Endothelial cell of umbilical vein (primary cell): Measurements from ENCODE around the gene LDLRAD3. TPM values are rescaled to one million over a fixed set of nuclear protein-coding genes. Genes with fewer than 3 reads are reported as not detected.

ENCODE experiments used
- BruUV-seq: library from RNA; stranded (reverse); fragments of 400-500 nt; replicated peaks from 2 replicates; lab custom pipeline; 2021; lab: Mats Ljungman, UMichigan
- CTCF ChIA-PET: fragments of 300-600, 350-600 bp; sonication (Branson Sonifier 250); formaldehyde crosslinking; loops from one replicate; lab custom pipeline; 2021; ENCODE audit warnings: antibody characterized with exemption, inconsistent platforms; lab: Charles Lee
- POLR2A ChIA-PET: fragments of 300-600, 350-600 bp; sonication (Branson Sonifier 250); formaldehyde crosslinking; loops from one replicate; lab custom pipeline; 2021; ENCODE audit warnings: antibody characterized with exemption, inconsistent platforms; lab: Charles Lee
- DNase-seq: peaks from one replicate; pipeline ENCODE4 v3.0.0-alpha.2; 2011; ENCODE audit warnings: low read depth, low spot score
- FAIRE-seq: peaks from 2 replicates; lab custom pipeline; 2011; peaks lifted over from hg19 to GRCh38; lab: Jason Lieb, UNC
- H2AFZ ChIP-seq: 2 replicates; pipeline ENCODE4 v1.6.0; 2012; ENCODE audit warnings: low read depth, low read length, control low read depth, inconsistent platforms
- H3K27ac ChIP-seq: 2 replicates; pipeline ENCODE4 v1.5.1; 2011; ENCODE audit warnings: low read depth, mild to moderate bottlenecking, control low read depth, low read length, moderate library complexity; ENCODE audit not compliant: insufficient read depth
- H3K27me3 ChIP-seq, 2 experiments: 2 replicates each; pipeline versions ENCODE4 v1.6.0 to v1.6.1; 2011; ENCODE audit warnings: low read length in 2 of 2, mixed read lengths in 1 of 2; ENCODE audit not compliant: control insufficient read depth in 2 of 2, insufficient read depth in 2 of 2
- H3K36me3 ChIP-seq, 2 experiments: 2 replicates in 1 of 2; 3 replicates in 1 of 2; pipeline ENCODE4 v1.5.1; 2011; ENCODE audit warnings: low read length in 2 of 2, mild to moderate bottlenecking in 1 of 2, moderate library complexity in 1 of 2; ENCODE audit not compliant: control insufficient read depth in 2 of 2, insufficient read depth in 2 of 2; ENCODE audit errors: extremely low read depth in 1 of 2
- H3K4me1 ChIP-seq: 3 replicates; pipeline ENCODE4 v1.5.1; 2011; ENCODE audit warnings: mild to moderate bottlenecking, low read length; ENCODE audit not compliant: control insufficient read depth, insufficient read depth; ENCODE audit errors: extremely low read depth
- H3K4me2 ChIP-seq: 2 replicates; pipeline ENCODE4 v1.6.1; 2011; ENCODE audit warnings: low read length, control low read depth, mixed read lengths; ENCODE audit not compliant: insufficient read depth
- H3K4me3 ChIP-seq, 3 experiments: fragments of 200-600 bp in 1 of 3; sonication (generic), shearing (Covaris generic) in 1 of 3; replicated peaks in 1 of 3; 2 replicates each; pipeline ENCODE4 v1.5.1; 2011 to 2016; ENCODE audit warnings: control low read depth in 3 of 3, low read length in 3 of 3, mild to moderate bottlenecking in 2 of 3, inconsistent platforms in 1 of 3, low read depth in 1 of 3, moderate library complexity in 1 of 3; ENCODE audit not compliant: insufficient read depth in 1 of 3
- H3K79me2 ChIP-seq: 2 replicates; pipeline ENCODE4 v1.6.0; 2012; ENCODE audit warnings: low read length, inconsistent platforms; ENCODE audit not compliant: control insufficient read depth, insufficient read depth
- H3K9ac ChIP-seq: replicated peaks from 2 replicates; pipeline ENCODE3; 2011; ENCODE audit warnings: low read length, control low read depth; ENCODE audit not compliant: insufficient read depth; ENCODE audit errors: extremely low read depth
- H3K9me1 ChIP-seq: replicated peaks from 3 replicates; pipeline ENCODE4 v1.6.0; 2011; ENCODE audit warnings: mild to moderate bottlenecking, low read length; ENCODE audit not compliant: control insufficient read depth, insufficient read depth; ENCODE audit errors: extremely low read depth
- H3K9me3 ChIP-seq: replicated peaks from 2 replicates; pipeline ENCODE4 v1.5.1; 2012; ENCODE audit warnings: low read length, inconsistent platforms; ENCODE audit not compliant: control insufficient read depth, insufficient read depth
- H4K20me1 ChIP-seq: replicated peaks from 2 replicates; pipeline ENCODE3; 2011; ENCODE audit warnings: mild to moderate bottlenecking, low read length; ENCODE audit not compliant: control insufficient read depth, insufficient read depth; ENCODE audit errors: extremely low read depth
- CTCF ChIP-seq, 2 donors: IDR thresholded peaks; 1 replicate in 1 of 2; 2 replicates in 1 of 2; pipeline ENCODE4 v1.5.1; 2011; ENCODE audit warnings: low read length in 2 of 2, mild to moderate bottlenecking in 2 of 2, moderate library complexity in 2 of 2, control low read depth in 1 of 2, inconsistent platforms in 1 of 2, low read depth in 1 of 2; ENCODE audit not compliant: insufficient read depth in 1 of 2; ENCODE audit errors: extremely low read depth in 1 of 2
- EZH2 ChIP-seq: IDR thresholded peaks from 2 replicates; pipeline ENCODE4 v1.6.1; 2012; ENCODE audit warnings: borderline replicate concordance, low read depth, mild to moderate bottlenecking, moderate library complexity, low read length, inconsistent platforms; ENCODE audit not compliant: severe bottlenecking
- FOS ChIP-seq: IDR thresholded peaks from 2 replicates; pipeline ENCODE4 v1.6.1; 2011; ENCODE audit warnings: mild to moderate bottlenecking, low read length, moderate library complexity, borderline replicate concordance; ENCODE audit not compliant: insufficient read depth
- GATA2 ChIP-seq: IDR thresholded peaks from 2 replicates; pipeline ENCODE4 v1.7.0; 2011; ENCODE audit warnings: low read depth, mild to moderate bottlenecking, moderate library complexity, mixed read lengths, low read length; ENCODE audit not compliant: insufficient read length, insufficient read depth
- JUN ChIP-seq: IDR thresholded peaks from 2 replicates; pipeline ENCODE4 v1.6.1; 2011; ENCODE audit warnings: borderline replicate concordance, low read depth; ENCODE audit not compliant: insufficient read length, insufficient read depth
- MYC ChIP-seq: IDR thresholded peaks from one replicate; pipeline ENCODE4 v1.6.1; 2011; ENCODE audit warnings: mild to moderate bottlenecking, low read depth, low read length
- POLR2A ChIP-seq: IDR thresholded peaks from 2 replicates; pipeline ENCODE4 v1.6.1; 2012; ENCODE audit warnings: low read depth, mild to moderate bottlenecking, control low read depth, low read length
- POLR2AphosphoS5 ChIP-seq: IDR thresholded peaks from 2 replicates; pipeline ENCODE4 v1.6.1; 2012; ENCODE audit warnings: low read depth, mild to moderate bottlenecking, control low read depth, low read length, moderate library complexity; ENCODE audit not compliant: insufficient read depth
- dilution Hi-C: fragments of 300-500 bp; cut with MboI; formaldehyde crosslinking; loops from one replicate; pipeline ENCODE4 v1.15.0; 2019; ENCODE audit warnings: low sequenced_read_pairs; ENCODE audit not compliant: extremely low pct_ligation_motif_present
- intact Hi-C: fragments of 100-400 bp; cut with micrococcal nuclease; formaldehyde crosslinking; loops from one replicate; pipeline ENCODE4 v1.10.0; 2022
- polyA plus RNA-seq, 4 experiments: library from polyadenylated mRNA; depleted of rRNA in 3 of 4; stranded (reverse) in 3 of 4; unstranded in 1 of 4; fragments of >200 nt; gene quantifications; 2 replicates each; pipeline versions ENCODE4 v1.2.1 to v1.2.3, GENCODE V29; 2011 to 2012; ENCODE audit warnings: missing spikeins in 1 of 4
- total RNA-seq: library from RNA; stranded (reverse); gene quantifications from 2 replicates; pipeline ENCODE4 v1.2.3, GENCODE V29; 2021
- TF ChIP-seq, protein P1 (sequence below): IDR thresholded peaks from 2 replicates; pipeline ENCODE4 v1.6.1; 2011; ENCODE audit not compliant: insufficient read depth, insufficient read length

Gene LDLRAD3
- total and polyA plus RNA-seq, 2 donors (not counting 3 experiments of a cell fraction or from before 2014, with no cell fraction given), result 17.9 to 25.1 TPM

GRCh38 chr11:36039471-36039870, 95.6 kb downstream of the LDLRAD3 start:
- H3K4me3 ChIP-seq, result no peak overlapping the region
- H3K9me1 ChIP-seq, result no peaks in the 10 kb centered on the region
- no peaks in the 10 kb centered on the region for H4K20me1 ChIP-seq
- H3K4me2 ChIP-seq, result no peak overlapping the region
- TF ChIP-seq JUN (no peak), POLR2A (no peak), CTCF (IDR thresholded peaks at IDR 0.05; ENCODE audit: extremely low read depth in 1 of 2, insufficient read depth in 1 of 2, low read depth in 1 of 2, low read length in 2 of 2) (no peak), POLR2AphosphoS5 (no peak), GATA2 (no peak), EZH2 (no peak), MYC (no peak), FOS (no peak)
- TF ChIP-seq, protein P1, sequence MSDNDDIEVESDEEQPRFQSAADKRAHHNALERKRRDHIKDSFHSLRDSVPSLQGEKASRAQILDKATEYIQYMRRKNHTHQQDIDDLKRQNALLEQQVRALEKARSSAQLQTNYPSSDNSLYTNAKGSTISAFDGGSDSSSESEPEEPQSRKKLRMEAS, result no peak
- no peak overlapping the region for H3K27ac ChIP-seq
- dilution Hi-C loops, result no loop called here
- intact Hi-C loops, result no loop called here
- DNase-seq, result no peak
- no peaks in the 10 kb centered on the region for H3K27me3 ChIP-seq
- no peak overlapping the region for H2AFZ ChIP-seq
- FAIRE-seq, result no peak
- H3K4me1 ChIP-seq, result peaks cover 10% of the 10 kb centered on the region
- peaks cover 0 to 2% of the 10 kb centered on the region in 2 experiments for H3K36me3 ChIP-seq
- no TSS peak for BruUV-seq
- no peak overlapping the region for H3K9ac ChIP-seq
- H3K9me3 ChIP-seq, result no peaks in the 10 kb centered on the region
- no peaks in the 10 kb centered on the region for H3K79me2 ChIP-seq
- CTCF ChIA-PET, result interaction anchor here (0.8 to 4.4 kb wide), 3 partner anchors 217 to 220 kb away, joined by 5 to 41 read pairs (median 34); no protein-coding TSS in a partner anchor
- POLR2A ChIA-PET, result no interaction called here
